PC-3 (cell line): ENCODE measurements around the gene ARL14EP. TPM values are rescaled to one million over a fixed set of nuclear protein-coding genes. Genes with fewer than 3 reads are reported as not detected.

ENCODE experiments used
- ATAC-seq: fragments of 200-7000 bp; cut with Tn5 transposase; 2 replicates; pipeline ENCODE4 v1.9.1; 2020; ENCODE audit warnings: mild to moderate bottlenecking, moderate library complexity
- BruUV-seq: library from RNA; stranded (reverse); fragments of 400-500 nt; replicated peaks from 2 replicates; lab custom pipeline; 2021; lab: Mats Ljungman, UMichigan
- CTCF ChIA-PET: fragments of 300-600 bp; sonication (Branson Sonifier 250); formaldehyde crosslinking; loops from one replicate; lab custom pipeline; 2022; ENCODE audit warnings: antibody characterized with exemption; lab: Charles Lee
- POLR2A ChIA-PET: fragments of 300-600 bp; sonication (Branson Sonifier 250); formaldehyde crosslinking; loops from one replicate; lab custom pipeline; 2022; ENCODE audit warnings: antibody characterized with exemption; ENCODE audit not compliant: unreplicated experiment; lab: Charles Lee
- DNase-seq: peaks from one replicate; pipeline ENCODE4 v3.0.0-alpha.2; 2015
- H2AFZ ChIP-seq: fragments of 300-600 bp; sonication (generic); 2 replicates; pipeline ENCODE4 v1.6.0; 2016; ENCODE audit warnings: antibody characterized with exemption, low read length
- H3F3A ChIP-seq: fragments of 300-600 bp; sonication (generic); one replicate; pipeline ENCODE4 v1.6.0; 2017; ENCODE audit warnings: antibody characterized with exemption, low read length, control low read depth, mild to moderate bottlenecking; ENCODE audit not compliant: unreplicated experiment
- H3K27ac ChIP-seq: fragments of 300-600 bp; sonication (generic); 2 replicates; pipeline ENCODE4 v1.5.1; 2016; ENCODE audit warnings: mild to moderate bottlenecking, low read length
- H3K27me3 ChIP-seq: fragments of 300-600 bp; sonication (generic); 2 replicates; pipeline ENCODE4 v1.6.1; 2016; ENCODE audit warnings: low read length, mixed read lengths
- H3K36me3 ChIP-seq: fragments of 300-600 bp; sonication (generic); 2 replicates; pipeline ENCODE4 v1.6.1; 2016; ENCODE audit warnings: low read depth, mixed run types, low read length, mixed read lengths
- H3K4me1 ChIP-seq: fragments of 300-600 bp; sonication (generic); 2 replicates; pipeline ENCODE4 v1.5.1; 2016; ENCODE audit warnings: low read length; ENCODE audit not compliant: insufficient read depth
- H3K4me2 ChIP-seq: fragments of 300-600 bp; sonication (generic); 2 replicates; pipeline ENCODE4 v1.6.0; 2016; ENCODE audit warnings: low read length
- H3K4me3 ChIP-seq: fragments of 300-600 bp; sonication (generic); 2 replicates; pipeline ENCODE4 v1.5.1; 2016; ENCODE audit warnings: mild to moderate bottlenecking, low read length, mixed read lengths
- H3K79me2 ChIP-seq: fragments of 300-600 bp; sonication (generic); 2 replicates; pipeline ENCODE4 v1.6.1; 2017; ENCODE audit warnings: low read length, mixed read lengths
- H3K9ac ChIP-seq: fragments of 300-600 bp; sonication (generic); 2 replicates; pipeline ENCODE4 v1.6.0; 2016; ENCODE audit warnings: mild to moderate bottlenecking, low read length
- H3K9me2 ChIP-seq: fragments of 300-600 bp; sonication (generic); replicated peaks from 2 replicates; pipeline ENCODE4 v1.6.1; 2016; ENCODE audit warnings: mixed run types, low read length, mixed read lengths
- H3K9me3 ChIP-seq: fragments of 300-600 bp; sonication (generic); 2 replicates; pipeline ENCODE4 v1.6.1; 2016; ENCODE audit warnings: low read length, mixed read lengths
- H4K20me1 ChIP-seq: fragments of 300-600 bp; sonication (generic); 2 replicates; pipeline ENCODE4 v1.6.1; 2016; ENCODE audit warnings: low read length, mixed read lengths
- intact Hi-C: fragments of 100-400 bp; cut with micrococcal nuclease; formaldehyde crosslinking; loops from 2 replicates; pipeline ENCODE4 v1.9.0; 2023
- total RNA-seq: library from RNA; depleted of rRNA; stranded (reverse); fragments of >200 nt; gene quantifications from 2 replicates; pipeline ENCODE4 v1.2.3, GENCODE V29; 2014; rRNA removed
- TF ChIP-seq, protein P1 (sequence below): fragments of 300-600 bp; sonication (generic); conservative IDR thresholded peaks from 2 replicates; pipeline ENCODE4 v1.5.1; 2017; ENCODE audit warnings: antibody characterized with exemption, low read depth, mild to moderate bottlenecking, low read length

Gene ARL14EP
- total RNA-seq, 1 experiment from 2014 or later = 8.4 TPM

DNA sequence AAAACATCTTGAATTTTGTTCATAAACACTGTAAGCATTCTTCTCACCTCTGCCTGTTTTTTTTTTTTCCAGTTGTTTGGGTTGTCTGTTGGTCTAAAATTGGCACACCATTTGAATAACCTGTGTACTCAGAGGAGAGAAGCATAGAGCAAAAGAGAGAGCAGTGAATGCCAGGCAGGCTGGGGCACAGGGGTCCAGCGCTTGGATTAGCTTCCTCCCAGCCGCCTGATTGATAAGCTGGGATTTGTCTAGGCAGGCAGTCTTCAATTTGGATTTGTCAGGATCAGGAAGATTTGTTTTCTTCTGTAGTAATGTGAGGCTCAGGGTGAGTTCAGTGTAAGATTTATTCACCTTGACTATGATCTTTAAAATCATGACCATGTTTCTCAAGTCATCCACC is 59.0 kb downstream of the ARL14EP start:
- Histone ChIP-seq H3K4me3 (no peak overlapping the region), H3K36me3 (no peaks in the 10 kb centered on the region), H4K20me1 (no peaks in the 10 kb centered on the region), H3K9ac (no peak overlapping the region), H3K4me1 (no peaks in the 10 kb centered on the region), H3K27me3 (0 out of 2 replicates have a peak, but pooled peaks cover 6% of the 10 kb centered on the region), H3K9me3 (no peaks in the 10 kb centered on the region), H3K79me2 (no peaks in the 10 kb centered on the region), H3K4me2 (no peak overlapping the region), H3K27ac (no peak overlapping the region), H2AFZ (no peak overlapping the region), H3F3A (no peaks in the 10 kb centered on the region), H3K9me2 (no peaks in the 10 kb centered on the region)
- no peak for ATAC-seq
- POLR2A ChIA-PET = no interaction called here
- BruUV-seq = no TSS peak
- intact Hi-C loops = no loop called here
- DNase-seq = no peak
- CTCF ChIA-PET = no interaction called here
- TF ChIP-seq, protein P1, sequence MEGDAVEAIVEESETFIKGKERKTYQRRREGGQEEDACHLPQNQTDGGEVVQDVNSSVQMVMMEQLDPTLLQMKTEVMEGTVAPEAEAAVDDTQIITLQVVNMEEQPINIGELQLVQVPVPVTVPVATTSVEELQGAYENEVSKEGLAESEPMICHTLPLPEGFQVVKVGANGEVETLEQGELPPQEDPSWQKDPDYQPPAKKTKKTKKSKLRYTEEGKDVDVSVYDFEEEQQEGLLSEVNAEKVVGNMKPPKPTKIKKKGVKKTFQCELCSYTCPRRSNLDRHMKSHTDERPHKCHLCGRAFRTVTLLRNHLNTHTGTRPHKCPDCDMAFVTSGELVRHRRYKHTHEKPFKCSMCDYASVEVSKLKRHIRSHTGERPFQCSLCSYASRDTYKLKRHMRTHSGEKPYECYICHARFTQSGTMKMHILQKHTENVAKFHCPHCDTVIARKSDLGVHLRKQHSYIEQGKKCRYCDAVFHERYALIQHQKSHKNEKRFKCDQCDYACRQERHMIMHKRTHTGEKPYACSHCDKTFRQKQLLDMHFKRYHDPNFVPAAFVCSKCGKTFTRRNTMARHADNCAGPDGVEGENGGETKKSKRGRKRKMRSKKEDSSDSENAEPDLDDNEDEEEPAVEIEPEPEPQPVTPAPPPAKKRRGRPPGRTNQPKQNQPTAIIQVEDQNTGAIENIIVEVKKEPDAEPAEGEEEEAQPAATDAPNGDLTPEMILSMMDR = no peak

Other genes with a start within 250 kb of the ARL14EP start
- gene FSHB, start 92.1 kb upstream of the ARL14EP start, total RNA-seq = not detected in 2 replicates